GM19351 (cell line): Measurements from ENCODE around the gene SEC11C.

ENCODE experiments used
- ATAC-seq: cut with Tn5 transposase; IDR thresholded peaks from one replicate; pipeline ENCODE4 v1.9.1; 2021; ENCODE audit warnings: mild to moderate bottlenecking, moderate library complexity; ENCODE audit not compliant: unreplicated experiment

The SEC11C gene

GRCh38 chr18:59143441-59143840 is 3.8 kb downstream of the SEC11C start:
- peak; percentile 21 for ATAC-seq

DNA sequence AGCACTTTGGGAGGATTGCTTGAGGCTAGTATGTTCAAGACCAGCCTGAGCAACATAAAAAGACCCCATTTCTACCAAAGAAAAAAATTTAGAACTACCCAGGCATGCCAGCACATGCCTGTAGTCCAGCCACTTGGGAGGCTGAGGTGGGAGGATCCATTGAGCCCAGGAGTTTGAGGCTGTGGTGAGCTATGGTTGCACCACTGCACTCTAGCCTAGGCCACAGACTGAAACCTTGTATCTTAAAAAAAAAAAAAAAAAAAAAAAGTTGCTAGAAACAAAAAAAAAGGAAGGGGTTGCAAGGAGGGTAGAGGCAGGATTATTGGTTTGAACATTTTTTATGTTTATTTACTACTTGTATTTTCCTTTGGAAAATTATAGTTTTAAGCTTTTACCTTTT is 4.8 kb downstream of the SEC11C start:
- no peak for ATAC-seq

DNA sequence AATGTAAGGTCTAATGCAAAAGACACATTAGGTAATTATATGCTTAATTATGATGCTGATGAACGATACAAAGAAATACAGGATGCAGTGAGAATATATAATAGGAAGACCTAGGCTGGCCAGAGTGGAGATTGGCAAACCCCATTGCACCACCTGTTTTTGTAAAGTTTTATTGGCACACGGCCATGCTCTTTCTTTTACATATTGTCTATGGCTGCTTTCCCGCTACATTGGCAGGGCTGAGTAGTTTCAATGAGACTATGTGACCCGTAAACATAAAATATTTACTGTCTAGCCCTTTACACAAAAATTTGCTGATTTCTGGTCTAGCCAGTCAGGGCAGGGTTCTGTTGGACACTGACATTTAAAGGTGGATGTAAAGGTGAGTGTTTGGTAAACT is 5.4 kb downstream of the SEC11C start:
- no peak for ATAC-seq

- no peak for ATAC-seq
Measured at GRCh38 chr18:59148192-59148591, 8.5 kb downstream of the SEC11C start.

DNA sequence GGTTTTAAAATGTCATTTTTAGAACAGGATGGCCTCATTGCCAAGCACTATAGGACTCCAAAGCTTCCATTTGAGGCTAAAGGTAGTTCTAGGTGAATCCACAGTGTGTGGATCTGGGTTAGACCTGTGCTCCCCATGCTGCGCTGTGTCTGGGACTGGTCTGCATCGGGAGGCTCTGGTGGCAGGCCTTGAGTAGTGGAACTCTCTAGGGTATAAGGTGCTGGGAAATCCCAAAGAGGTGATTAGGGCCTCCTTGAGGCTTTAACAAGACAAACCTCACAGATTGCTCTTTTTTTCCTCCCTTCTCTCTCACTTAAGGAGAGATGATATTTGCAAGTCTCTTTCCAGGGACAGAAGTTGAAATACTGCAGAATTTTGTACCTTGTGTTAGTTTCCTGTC is 9.3 kb downstream of the SEC11C start:
- ATAC-seq = no peak

DNA sequence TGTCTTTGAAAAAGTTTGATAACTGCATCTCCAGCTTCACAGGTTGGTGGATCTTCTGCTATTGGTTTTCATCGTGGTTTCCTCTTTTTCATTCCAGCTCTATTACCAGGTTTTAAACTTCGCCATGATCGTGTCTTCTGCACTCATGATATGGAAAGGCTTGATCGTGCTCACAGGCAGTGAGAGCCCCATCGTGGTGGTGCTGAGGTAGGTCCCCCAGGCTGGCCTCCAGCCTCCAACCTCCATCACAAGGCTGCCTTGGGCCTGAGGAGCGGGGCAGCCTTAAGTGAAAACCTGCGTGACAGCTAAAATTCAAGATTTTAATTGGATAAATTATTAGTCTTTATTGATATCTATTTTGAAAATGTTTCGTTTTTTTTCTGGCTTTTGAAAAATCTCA is 9.7 kb downstream of the SEC11C start:
- no peak for ATAC-seq

DNA sequence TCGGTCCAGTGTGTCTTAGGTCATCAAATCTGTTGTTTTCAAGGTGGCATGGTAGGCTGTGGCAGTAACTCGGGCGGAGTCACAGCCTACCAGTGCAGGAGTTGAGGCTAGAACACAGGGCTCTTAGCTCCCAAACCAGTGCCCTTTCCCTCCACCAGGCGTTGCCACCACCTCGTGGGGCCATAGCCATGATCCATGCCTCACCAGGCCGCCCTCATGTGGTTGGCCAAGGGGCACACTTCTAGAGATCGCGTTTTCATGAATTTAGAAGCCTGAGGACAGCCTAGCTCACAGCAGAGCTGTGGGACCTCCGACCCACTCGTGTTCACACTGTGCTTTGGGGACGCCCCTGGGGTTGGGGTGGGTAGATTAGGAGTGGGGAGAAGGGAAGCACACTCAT is 10.6 kb downstream of the SEC11C start:
- ATAC-seq = no peak

DNA sequence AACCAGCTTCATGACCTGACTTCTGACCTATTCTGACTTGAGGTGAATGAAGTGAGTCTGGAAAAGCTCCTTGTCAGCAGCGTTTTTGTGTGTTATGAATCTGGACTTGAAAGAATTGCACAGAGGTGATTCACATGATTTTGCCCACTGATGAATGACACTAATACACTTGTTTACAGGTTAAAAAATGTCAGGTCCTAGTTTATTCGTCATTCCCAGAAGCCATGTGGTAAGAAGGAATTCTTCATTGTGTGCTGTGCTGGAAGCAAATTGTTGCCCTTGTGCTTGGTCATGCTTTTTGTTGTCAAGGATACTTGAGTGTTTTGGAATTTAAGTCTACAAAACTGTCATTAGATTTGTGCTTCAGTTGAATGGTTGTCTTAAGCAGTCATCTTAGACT is 15.5 kb downstream of the SEC11C start:
- no peak for ATAC-seq

- ATAC-seq = no peak
Measured at GRCh38 chr18:59156316-59156715, 16.6 kb downstream of the SEC11C start.

GRCh38 chr18:59159265-59159664 is 19.6 kb downstream of the SEC11C start:
- no peak for ATAC-seq

DNA sequence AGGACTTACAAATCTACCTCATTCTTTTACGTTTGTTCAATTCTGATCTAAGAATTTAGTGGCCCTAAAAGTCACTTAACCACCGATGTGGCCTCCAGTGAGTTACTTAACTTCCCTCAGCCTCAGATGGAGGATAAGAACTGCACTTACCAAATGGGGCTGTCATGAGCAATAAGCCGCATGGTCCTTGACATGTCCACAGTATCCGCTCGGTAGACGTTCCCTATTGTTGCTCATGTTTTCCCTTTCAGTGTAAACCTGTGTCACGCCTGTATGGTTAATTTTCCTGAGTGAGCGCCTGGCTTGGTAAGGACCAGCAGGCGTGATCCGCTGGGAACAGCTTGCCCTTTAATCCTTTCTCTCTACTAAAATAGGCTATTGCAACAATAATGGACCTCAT is 20.3 kb downstream of the SEC11C start:
- no peak for ATAC-seq

DNA sequence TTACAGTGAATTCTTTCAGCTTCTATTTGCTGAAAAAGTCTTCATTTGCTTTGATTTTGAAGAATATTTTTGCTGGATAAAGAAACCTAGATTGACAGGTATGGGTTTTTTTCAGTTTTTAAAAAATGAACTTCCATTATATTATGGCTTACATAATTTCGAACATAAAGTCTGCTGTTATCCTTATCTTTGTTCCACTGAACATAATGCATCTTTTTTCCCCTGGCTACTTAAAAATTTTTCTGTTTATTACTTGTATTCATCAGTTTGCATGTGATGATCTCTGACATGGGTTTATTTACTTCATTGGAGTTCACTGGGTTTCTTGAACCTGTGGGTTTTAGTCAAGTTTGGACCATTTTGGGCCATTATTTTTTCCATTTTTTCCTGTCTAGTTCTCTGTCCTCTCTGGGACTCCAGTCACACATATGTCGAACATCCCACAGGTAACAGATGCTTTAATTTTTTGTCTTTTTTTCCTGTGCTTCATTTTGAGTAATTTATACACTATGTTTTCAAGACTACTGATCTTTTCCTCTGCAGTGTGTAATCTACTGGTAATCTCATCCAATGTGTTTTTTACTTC is 33.1 kb downstream of the SEC11C start:
- no peak for ATAC-seq

GRCh38 chr18:59177485-59177884 is 37.8 kb downstream of the SEC11C start:
- ATAC-seq = no peak

- no peak for ATAC-seq
Measured at GRCh38 chr18:59180150-59180845, 40.6 kb downstream of the SEC11C start.

GRCh38 chr18:59182673-59183072 is 43.0 kb downstream of the SEC11C start:
- no peak for ATAC-seq

DNA sequence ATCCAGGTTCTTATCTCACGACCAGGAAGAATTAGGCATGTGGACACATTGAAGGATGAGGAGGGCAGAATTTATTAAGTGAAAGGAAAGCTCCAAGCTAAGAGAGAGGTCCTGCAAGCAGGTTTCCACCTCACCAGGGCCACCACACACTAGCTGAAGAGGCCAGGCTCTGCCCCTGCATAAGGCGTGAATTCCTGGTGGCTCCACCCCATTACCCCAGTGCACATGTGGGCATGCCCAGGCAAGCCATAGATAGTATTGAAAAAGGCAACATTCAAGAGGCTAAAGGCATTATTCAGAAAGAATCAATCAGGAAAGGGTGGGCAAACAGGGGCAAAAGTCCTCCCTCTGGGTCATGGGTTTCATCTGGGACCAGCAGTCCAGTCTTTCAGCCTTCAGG is 49.3 kb downstream of the SEC11C start:
- no peak for ATAC-seq

- no peak for ATAC-seq
Measured at GRCh38 chr18:59189746-59190145, 50.1 kb downstream of the SEC11C start.

DNA sequence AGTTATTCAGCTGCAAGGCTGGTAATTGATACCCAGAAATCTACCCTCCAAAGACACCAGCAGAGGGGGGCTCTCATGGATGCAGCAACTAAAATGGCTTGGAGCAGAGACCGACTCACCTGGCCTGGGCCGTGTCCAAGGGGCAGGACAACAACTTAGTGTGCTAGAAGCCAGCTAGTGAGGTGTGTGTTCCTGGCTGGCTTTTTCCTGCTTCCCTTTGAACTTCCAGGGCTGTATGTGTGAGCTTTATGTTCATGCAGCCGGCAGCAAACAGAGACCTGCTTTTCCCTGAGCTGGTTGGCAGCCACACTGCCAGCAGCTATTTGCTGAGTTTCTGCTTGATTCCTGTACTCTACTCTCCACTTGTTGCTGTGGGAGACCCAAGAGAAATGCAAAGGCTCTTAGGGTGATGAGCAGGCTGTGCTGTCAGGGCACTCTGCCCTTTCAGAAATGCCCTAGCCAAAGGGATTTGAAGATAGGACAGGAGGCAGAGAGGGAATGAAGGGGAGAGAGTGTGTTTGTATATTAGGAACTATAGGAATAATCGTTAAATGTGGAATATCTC is 56.6 kb downstream of the SEC11C start:
- ATAC-seq = no peak

- ATAC-seq = no peak
Measured at GRCh38 chr18:59197636-59198035, 58.0 kb downstream of the SEC11C start.

DNA sequence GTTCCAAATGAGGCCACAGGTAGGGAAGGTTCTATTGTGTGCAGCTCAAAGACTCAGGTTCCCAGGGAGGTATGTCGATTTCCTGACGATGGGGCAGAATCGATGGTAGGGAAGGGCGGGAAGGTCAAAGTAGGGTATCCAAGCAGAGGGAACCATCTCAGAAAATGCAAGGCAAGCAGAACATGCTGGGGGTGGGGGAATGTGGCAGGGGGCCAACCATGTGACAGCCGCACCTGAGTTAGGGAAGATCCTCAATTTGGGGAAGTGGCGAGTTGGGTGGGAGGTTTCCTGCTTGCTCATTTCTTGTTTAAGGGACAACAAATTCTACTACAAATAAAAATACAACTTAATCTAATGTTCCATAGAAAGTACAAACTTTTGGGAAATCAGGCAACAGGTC is 58.5 kb downstream of the SEC11C start:
- no peak for ATAC-seq

GRCh38 chr18:59200787-59201186 is 61.1 kb downstream of the SEC11C start:
- ATAC-seq = no peak

GRCh38 chr18:59202258-59202820 is 62.7 kb downstream of the SEC11C start:
- ATAC-seq = no peak
